GM18870 (cell line): ENCODE data around the gene VWA7.

Experiments used
- ATAC-seq: cut with Tn5 transposase; IDR thresholded peaks from one replicate; pipeline ENCODE4 v1.9.1; 2021; ENCODE audit warnings: moderate library complexity; ENCODE audit not compliant: unreplicated experiment

Gene VWA7

GRCh38 chr6:31760790-31761189 lies 16.3 kb downstream of the VWA7 start:
- no peak for ATAC-seq

- ATAC-seq = no peak
Measured at GRCh38 chr6:31758281-31758680, 18.8 kb downstream of the VWA7 start.

GRCh38 chr6:31752739-31753319 lies 24.3 kb downstream of the VWA7 start:
- ATAC-seq = no peak

GRCh38 chr6:31750411-31751022 lies 26.6 kb downstream of the VWA7 start:
- ATAC-seq = no peak

- ATAC-seq = no peak
Measured at GRCh38 chr6:31749301-31750036, 27.7 kb downstream of the VWA7 start.

- ATAC-seq = no peak
Measured at GRCh38 chr6:31744422-31744821, 32.7 kb downstream of the VWA7 start.

GRCh38 chr6:31742894-31743293 lies 34.2 kb downstream of the VWA7 start:
- no peak for ATAC-seq

- no peak for ATAC-seq
Measured at GRCh38 chr6:31741815-31742214, 35.3 kb downstream of the VWA7 start.

- no peak for ATAC-seq
Measured at GRCh38 chr6:31740397-31741223, 36.5 kb downstream of the VWA7 start.

- peak; percentile 67 for ATAC-seq
Measured at GRCh38 chr6:31739639-31740396, 37.3 kb downstream of the VWA7 start, which contains the start of gene MSH5. Gene MSH5 (plus strand): TSS chr6:31740005. CDS start chr6:31740467, 462 bp downstream.

- no peak for ATAC-seq
Measured at GRCh38 chr6:31737991-31738979, 38.8 kb downstream of the VWA7 start.

- no peak for ATAC-seq
Measured at GRCh38 chr6:31737315-31737990, 39.7 kb downstream of the VWA7 start.

GRCh38 chr6:31736768-31737314 lies 40.3 kb downstream of the VWA7 start:
- no peak for ATAC-seq

GRCh38 chr6:31736021-31736767 lies 40.9 kb downstream of the VWA7 start, which contains the start of gene CLIC1:
Gene CLIC1 (minus strand): TSS chr6:31736530. CDS start chr6:31736300, 230 bp downstream.
- ATAC-seq = no peak

- no peak for ATAC-seq
Measured at GRCh38 chr6:31734821-31735406, 42.2 kb downstream of the VWA7 start.

- no peak for ATAC-seq
Measured at GRCh38 chr6:31734247-31734820, 42.8 kb downstream of the VWA7 start.

GRCh38 chr6:31733734-31734133 lies 43.4 kb downstream of the VWA7 start:
- no peak for ATAC-seq
